Retina (tissue), 1 donor: Measurements from ENCODE around the gene SPACA1.

Experiments
- DNase-seq: peaks from one replicate; pipeline ENCODE4 v3.0.0-alpha.2; 2016

The SPACA1 gene

GRCh38 chr6:88105741-88106340 is 58.2 kb downstream of the SPACA1 start:
- DNase-seq: no peak

- DNase-seq: no peak
Observed at GRCh38 chr6:88107241-88107640, 59.6 kb downstream of the SPACA1 start.

- DNase-seq: no peak
Observed at GRCh38 chr6:88111991-88112390, 64.3 kb downstream of the SPACA1 start.

- DNase-seq: no peak
Observed at GRCh38 chr6:88114838-88115237, 67.2 kb downstream of the SPACA1 start.

- DNase-seq: no peak
Observed at GRCh38 chr6:88115307-88115706, 67.7 kb downstream of the SPACA1 start.

- no peak for DNase-seq
Observed at GRCh38 chr6:88116276-88116675, 68.6 kb downstream of the SPACA1 start.
